Ramos (cell line): ENCODE data around the gene GNA15.
"Not testable (repeated sequence)": the region's sequence is repeated elsewhere in the genome, so short reads cannot be mapped to it uniquely, and the experiment has no call there.

ENCODE experiments used
- in situ Hi-C: fragments of 300-500 bp; cut with MboI; formaldehyde crosslinking; loops from one replicate; pipeline ENCODE4 v1.14.3; 2022; ENCODE audit warnings: low sequenced_read_pairs; ENCODE audit not compliant: unreplicated experiment

Gene GNA15

DNA sequence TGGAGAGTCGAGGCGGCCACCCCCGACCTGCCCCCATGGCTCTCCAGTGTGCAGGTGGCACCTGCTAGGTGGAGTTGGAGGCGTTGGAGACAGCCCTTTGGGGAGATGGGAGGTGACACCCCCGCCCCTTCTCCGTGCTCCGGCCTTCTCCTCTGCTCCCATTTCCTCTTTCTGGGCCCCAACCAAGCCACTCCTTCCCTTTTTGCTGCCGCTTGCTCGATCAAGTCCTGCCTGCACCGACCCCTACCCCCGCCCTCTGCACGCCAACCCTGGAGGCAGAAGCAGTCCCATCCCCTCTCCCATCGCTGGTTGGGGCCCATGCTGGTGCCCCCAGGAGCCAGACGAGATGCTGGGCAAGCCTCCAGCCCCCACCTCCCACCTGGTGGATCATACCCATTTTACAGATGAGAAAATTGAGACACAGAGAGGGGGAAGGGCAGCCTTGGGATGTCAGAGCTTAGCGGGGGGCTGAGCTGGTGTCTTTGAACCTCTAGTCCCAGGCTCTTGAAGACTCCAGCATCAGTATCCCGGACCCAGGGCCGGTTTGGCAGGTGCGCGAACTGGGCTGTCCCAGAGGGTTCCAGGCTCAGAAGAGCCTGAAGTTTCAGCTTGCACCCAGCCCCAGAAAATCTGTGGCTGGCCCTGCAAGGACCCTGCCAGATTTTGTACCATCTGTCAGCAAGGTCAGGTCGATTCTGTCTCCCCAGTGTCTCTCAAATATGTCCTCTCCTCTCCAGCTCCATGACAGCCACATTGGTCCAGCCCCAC is 10.3 kb downstream of the GNA15 start:
- in situ Hi-C loops: no loop called here

DNA sequence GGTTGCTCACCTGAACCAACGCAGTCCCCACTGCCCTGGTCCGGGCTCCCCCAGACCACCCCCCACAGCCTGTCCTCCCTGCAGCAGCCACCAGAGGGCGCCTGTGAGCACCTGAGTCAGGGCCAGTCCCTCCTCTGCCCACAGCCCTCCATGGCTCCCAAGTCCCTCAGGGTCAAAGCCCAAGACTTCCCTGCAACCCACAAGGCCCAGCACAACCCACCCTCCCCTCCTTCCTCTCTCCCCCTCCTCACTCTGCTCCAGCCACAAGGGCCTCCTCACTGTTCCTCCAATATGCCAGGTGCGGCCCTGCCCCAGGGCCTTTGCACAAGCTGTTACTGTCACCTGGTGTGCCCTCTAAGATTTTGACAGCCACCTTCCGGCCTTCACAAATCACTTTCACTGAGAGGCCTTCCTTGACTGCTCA is 10.9 kb downstream of the GNA15 start:
- in situ Hi-C loops: no loop called here

DNA sequence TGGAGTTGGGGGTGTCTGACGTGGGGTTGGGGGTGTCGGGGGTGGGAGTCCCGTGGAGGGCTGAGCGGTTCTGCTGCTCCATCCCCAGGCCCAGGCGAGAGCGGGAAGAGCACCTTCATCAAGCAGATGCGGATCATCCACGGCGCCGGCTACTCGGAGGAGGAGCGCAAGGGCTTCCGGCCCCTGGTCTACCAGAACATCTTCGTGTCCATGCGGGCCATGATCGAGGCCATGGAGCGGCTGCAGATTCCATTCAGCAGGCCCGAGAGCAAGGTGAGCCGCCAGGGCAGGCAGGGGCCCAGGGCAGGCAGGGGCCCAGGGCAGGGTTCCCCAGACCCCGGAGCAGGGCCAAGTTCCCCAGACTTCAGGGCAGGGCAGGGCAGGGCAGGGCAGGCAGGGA is 12.7 kb downstream of the GNA15 start:
- in situ Hi-C loops: no loop called here

DNA sequence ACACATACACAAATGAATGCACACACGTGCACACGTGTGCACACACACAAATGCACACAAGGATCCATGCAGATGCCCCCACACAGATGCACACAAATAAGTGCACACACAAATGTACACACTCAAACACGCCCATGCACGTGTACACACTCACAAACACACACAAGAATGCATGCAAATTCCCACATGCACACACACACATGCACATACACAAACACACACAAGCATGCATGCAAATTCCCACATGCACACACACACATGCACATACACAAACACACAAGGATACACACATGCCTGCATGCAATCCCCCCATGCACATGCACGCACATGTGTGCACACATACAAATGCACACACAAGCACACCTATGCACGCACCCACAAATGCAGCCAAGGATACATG is 13.3 kb downstream of the GNA15 start:
- in situ Hi-C loops: no loop called here

DNA sequence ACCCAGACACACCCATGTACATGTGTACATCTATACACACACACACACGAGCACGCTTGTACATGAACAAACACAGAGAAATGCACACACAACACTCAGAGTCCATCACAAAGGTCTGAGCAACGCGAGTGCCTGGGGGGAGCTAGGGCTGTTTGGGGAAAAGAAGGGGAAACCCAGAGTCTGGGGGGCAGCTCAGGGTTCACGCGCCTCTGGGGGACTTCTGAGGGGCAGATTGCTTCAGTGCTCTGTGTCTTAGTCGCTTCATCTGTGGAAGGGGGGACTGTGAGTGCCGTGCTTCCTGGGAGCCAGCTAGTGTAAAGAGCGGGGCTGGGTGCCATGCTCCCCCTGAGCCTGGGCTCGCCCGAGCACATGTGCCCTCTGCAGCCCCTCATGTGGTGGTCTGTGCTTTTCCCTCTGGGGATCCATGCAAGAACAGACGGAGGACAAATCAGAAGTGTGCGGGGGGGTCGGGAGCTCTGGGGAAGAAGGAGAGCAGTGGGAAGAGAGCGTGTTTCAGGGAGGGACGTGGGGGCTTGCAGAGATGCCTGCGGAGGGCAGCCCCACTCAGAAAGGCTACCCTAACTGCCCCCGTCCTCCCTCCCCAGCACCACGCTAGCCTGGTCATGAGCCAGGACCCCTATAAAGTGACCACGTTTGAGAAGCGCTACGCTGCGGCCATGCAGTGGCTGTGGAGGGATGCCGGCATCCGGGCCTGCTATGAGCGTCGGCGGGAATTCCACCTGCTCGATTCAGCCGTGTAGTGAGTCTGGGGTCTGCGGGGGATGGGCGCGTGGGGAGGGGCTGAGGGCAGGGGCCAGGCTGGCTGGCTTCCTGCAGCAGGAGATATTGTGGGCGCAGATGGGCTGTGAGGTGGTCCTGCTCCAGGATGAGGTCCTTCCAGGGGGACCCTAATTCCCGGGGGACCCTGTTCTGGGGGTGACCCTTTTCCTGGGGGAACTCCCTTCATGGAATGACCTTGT is 14.0 kb downstream of the GNA15 start:
- in situ Hi-C loops: no loop called here

DNA sequence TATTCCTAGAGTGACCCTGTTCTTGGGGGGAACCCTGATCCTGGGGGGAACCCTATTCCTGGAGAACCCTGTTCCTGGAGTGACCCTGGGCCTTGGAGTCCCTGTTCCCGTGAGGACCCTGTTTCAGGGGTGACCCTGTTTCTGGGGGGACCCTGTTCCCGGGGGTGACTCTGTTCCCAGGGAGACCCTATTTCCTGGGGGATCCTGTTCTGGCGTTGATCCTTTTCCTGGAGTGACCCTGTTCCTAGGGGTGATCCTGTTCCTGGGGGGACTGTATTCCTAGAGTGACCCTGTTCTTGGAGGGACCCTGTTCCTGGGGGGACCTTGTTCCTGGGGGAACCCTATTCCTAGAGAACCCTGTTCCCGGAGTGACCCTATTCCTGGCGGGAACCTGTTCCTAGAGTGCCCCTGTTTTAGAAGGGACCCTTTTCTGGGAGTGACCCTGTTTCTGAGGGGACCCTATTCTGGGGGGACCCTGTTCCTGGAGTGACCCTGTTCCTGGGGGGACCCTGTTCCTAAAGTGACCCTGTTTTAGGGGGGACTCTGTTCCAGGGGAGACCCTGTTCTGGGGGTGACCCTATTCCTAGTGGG is 15.0 kb downstream of the GNA15 start:
- in situ Hi-C loops: no loop called here

DNA sequence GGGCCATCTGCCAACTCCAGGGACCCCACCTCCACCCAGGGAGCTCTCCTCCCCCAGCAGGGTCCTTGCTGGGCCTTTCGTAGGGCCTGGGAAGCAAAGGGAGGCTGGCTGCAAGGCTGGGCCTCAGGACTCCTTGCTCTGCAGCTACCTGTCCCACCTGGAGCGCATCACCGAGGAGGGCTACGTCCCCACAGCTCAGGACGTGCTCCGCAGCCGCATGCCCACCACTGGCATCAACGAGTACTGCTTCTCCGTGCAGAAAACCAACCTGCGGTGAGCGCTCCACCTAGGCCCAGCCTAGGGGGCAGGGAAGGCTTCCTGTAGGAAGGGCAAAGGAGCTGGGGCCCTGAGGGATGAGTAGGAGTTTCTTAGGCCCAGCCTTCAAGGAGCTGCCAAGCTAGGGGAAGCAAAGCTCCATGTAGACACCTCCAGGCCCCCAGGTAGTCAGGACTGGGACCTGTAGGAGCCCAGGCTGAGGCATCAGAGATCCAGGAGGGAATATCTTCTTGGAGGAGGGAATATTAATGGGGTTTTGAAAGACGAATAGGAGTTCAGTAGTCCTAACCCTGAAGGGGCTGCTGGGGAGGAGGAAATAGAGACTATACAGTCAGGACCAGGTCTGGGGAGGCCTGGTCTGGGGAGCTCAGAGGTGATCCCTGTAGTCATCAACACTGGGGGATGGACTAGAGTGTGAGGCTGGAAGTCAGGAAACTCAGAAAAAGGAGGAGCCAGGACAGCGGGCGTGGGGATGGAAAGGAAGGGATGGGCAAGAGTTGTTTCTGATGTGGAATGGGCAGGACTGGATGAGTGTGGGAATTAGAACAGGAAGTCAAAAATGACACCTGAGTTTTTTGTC is 16.0 kb downstream of the GNA15 start:
- in situ Hi-C loops: no loop called here

DNA sequence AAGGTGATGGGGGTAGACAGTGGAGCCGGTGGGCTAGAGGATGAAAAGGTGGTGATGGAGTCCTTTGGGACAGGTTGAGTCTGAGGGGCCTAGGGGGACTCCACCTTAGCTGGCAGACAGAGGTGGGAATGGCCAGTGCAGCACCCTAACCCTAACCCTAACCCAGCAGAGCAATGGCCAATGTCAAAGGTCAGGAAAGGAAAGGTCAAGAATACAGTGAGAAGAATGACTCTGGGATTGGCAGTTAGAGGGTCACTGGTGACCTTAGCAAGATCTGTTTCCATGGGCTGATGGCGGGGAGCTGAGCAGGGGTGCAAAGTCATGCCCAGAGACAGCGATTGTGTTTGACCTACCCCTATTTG is 16.6 kb downstream of the GNA15 start:
- in situ Hi-C loops: no loop called here

DNA sequence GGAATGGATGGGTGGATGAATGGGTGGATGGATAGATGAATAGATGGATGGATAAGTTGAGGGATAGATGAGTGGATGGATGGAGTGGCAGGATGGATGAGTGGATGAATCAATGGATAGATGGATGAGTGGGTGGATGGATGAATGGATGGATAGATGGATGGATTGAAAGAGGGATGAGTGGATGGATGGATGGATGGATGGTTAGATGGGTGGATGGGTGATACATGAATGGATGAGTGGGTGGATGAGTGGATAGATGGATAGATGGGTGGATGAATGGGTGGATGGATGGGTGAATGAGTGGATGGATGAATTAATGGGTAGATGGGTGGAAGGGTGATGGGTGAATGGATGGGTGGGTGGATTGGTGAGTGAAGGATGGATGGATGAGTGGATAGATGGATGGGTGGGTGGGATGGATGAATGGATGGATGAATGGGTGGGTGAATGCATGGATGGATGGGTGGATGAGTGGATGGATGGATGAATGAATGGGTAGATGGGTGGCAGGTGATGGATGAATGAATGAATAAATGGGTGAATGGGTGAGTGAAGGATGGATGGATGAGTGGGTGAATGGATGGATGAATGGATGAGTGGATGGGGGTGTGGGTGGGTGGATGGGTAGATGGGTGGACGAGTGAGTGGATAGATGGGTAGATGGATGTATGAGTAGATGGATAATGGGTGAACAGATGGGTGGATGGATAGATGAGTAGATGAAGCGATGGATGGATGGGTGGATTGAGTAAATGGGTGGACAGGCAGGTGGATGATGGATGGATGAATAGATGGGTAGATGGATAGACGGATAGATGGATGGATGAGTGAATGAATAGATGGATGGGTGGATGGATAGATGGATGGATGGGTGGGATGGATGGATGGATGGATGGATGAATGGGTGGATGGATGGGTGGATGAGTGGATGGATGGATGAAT is 17.7 kb downstream of the GNA15 start:
- in situ Hi-C loops: no loop called here

DNA sequence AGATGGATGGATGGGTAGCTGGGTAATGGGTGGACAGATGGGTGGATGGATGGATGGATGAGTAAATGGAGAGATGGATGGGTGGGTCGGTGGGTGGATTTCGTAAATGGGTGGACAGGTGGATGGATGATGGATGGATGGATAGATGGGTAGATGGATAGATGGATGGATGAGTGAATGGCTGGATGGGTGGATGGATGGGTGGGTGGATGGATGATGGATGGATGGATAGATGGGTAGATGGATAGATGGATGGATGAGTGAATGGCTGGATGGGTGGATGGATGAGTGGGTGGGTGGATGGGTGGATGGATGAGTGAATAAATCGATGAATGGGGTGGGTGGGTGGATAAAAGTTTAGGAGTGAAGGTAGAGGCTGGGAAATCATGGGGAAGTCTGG is 18.6 kb downstream of the GNA15 start:
- in situ Hi-C loops: not testable (repeated sequence)

DNA sequence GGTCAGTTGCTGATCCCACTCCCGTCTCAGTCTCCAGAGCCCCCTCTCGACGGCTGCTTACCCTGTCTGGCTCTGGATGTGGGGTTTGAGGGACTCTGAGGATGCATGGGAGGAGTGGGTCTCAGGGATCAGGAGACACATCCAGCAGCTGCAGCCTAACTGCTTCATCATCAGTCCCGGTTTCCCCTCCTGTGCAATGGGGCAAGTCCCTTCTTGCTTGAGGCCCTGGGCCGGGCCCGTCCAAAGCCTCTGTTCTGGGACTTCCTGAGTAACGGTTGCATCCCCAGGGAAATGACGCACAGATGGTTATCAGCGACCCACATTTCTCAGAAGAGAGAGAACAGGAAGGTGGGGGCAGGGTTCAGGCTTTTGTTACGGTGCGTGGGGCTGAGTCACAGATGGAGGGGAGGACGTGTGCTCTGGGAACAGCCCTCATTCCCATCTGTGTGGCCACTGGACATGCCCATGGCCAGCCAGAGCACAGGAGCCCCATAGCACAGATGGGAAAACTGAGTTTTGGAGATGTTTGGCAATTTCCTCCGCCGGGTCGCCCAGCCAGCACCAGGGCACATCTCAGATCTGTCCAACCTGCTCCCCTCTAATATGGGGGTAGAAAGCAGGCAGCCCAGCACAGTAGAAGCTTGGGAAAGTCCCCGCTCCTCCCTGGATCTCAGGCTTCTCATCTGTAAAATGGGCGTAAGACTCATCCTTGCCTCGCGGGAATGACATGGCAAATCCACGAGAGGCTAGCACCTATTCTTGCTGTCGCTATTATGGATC is 19.3 kb downstream of the GNA15 start:
- in situ Hi-C loops: no loop called here

DNA sequence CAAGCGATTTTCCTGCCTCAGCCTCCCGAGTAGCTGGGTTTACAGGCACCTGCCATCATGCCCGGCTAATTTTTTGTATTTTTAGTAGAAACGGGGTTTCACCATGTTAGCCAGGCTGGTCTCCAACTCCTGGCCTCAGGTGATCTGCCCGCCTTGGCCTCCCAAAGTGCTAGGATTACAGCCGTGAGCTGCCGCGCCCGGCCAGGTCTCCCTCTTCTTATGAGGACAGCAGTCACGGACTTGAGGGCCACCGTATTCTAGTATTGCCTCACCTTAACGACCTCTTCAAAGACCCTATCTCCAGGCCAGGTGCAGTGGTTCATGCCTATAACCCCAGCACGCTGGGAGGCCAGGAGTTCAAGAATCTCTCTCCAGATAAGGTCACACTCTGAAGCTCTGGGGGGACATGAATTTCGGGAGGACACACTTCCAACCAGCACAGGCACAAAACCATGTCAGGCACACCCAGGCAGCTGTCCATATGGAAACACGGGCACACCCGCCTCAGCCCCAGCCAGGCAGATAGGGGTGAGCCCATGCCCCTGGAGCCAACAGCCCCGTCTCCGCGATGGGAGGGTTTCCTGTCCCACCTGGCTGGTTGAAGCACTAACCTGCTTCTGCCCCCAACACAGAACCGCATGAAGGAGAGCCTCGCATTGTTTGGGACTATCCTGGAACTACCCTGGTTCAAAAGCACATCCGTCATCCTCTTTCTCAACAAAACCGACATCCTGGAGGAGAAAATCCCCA is 21.4 kb downstream of the GNA15 start:
- in situ Hi-C loops: no loop called here

DNA sequence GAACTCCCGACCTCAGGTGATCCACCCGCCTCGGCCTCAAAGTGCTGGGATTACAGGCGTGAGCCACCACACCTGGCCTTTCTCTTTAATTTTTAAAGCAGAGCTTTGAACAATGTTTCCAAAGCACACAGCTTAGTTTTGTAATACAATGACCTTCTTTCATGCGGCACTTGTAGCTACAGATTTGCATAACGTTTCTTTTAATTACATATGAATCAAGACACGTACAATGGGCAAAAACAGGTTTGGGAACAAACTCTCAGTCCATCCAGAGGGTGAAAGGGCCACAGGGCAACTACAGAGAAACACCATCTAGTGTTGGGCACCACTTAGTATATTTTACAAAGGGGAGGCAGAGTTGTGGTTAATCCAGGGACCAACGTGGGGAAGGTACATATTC is 23.7 kb downstream of the GNA15 start:
- in situ Hi-C loops: no loop called here

DNA sequence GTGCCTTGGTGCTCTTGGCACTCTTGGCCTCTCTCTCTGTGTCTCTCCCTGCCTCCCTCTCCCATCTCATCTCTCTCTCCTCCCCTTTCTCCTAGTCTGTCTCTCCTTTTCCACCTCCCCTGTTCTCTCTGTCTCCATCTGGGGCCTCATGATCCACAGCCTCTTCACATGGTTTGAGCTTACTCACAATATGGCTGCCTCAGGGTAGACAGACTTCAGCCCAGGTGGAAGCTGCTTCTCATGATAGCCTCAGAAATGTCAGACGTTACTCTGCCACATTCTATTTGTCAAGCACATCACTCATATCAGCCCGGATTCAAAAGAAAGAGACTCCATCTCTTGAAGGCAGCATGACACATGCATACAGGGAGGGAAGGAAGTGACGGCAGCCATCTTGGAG is 24.4 kb downstream of the GNA15 start:
- in situ Hi-C loops: loop anchor here (10.0 kb wide), 1 partner anchor 205 kb away; no protein-coding TSS in a partner anchor

DNA sequence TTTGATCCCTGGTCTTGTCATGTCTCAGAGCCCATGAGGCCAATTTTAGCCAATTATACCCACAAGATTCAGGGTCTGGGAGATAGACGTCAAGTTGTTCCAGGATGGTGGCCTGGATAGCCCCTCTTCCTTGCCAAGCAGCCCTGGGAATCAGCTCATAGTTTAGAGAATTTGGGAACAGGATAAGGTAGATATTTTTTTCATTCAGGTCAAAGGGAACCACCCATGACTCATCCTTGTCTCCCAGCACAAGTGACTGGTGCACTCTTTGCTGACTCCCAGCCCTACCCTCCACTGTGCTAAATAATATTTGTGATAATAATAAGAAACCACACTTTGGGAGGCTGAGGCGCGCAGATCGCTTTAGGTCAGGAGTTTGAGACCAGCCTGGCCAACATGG is 25.6 kb downstream of the GNA15 start:
- in situ Hi-C loops: loop anchor here (10.0 kb wide), 1 partner anchor 207 kb away; no protein-coding TSS in a partner anchor

DNA sequence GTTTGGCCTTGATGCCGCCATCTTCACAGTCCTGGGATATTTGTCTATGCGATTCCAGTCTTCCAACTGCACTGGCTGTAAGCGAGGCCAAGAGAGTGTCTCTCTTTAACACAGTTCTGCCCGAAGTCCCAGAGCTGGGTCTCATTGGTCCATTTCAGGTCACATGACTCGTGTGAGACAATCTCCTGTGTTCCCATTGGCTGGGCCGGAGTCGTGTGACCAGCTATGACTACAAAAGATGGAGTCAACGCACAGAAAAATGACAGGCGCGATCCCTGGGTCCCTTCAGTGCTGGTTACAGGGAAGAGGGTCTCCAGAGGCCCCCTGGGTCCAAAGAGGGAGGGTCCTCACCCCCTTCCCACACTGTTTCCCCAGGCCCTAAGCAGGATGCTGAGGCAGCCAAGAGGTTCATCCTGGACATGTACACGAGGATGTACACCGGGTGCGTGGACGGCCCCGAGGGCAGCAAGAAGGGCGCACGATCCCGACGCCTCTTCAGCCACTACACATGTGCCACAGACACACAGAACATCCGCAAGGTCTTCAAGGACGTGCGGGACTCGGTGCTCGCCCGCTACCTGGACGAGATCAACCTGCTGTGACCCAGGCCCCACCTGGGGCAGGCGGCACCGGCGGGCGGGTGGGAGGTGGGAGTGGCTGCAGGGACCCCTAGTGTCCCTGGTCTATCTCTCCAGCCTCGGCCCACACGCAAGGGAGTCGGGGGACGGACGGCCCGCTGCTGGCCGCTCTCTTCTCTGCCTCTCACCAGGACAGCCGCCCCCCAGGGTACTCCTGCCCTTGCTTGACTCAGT is 26.8 kb downstream of the GNA15 start:
- in situ Hi-C loops: loop anchor here (10.0 kb wide), 1 partner anchor 208 kb away; no protein-coding TSS in a partner anchor
